NOMO-1 treated with DMSO at 0.1 percent for 48 hours (cell line): Measurements from ENCODE around the gene CEP57.

Source experiments
- DNase-seq: peaks from one replicate; lab custom pipeline; 2025; ENCODE audit not compliant: unreplicated experiment; lab: John Stamatoyannopoulos, UW

Gene CEP57

GRCh38 chr11:95790123-95790932, at the start of gene CEP57:
TSS of gene CEP57 (plus strand) at chr11:95790498. CDS start at chr11:95790699, 201 bp downstream.
- peak; percentile 94 for DNase-seq

- DNase-seq: no peak
These were observed 40.2 kb upstream of the CEP57 start for GRCh38 chr11:95750101-95750500.

- no peak for DNase-seq
These were observed 38.8 kb upstream of the CEP57 start for GRCh38 chr11:95751515-95751914.

GRCh38 chr11:95760941-95761340, 29.4 kb upstream of the CEP57 start:
- no peak for DNase-seq

- DNase-seq: no peak
These were observed 27.8 kb upstream of the CEP57 start for GRCh38 chr11:95762534-95762933.

GRCh38 chr11:95764267-95764898, 25.9 kb upstream of the CEP57 start:
- DNase-seq: peak; percentile 75

- peak; percentile 21 for DNase-seq
These were observed 23.6 kb upstream of the CEP57 start for GRCh38 chr11:95766701-95767100.

- peak; percentile 40 for DNase-seq
These were observed 22.8 kb upstream of the CEP57 start for GRCh38 chr11:95767498-95767897.

- no peak for DNase-seq
These were observed 21.8 kb upstream of the CEP57 start for GRCh38 chr11:95768521-95768920.

- no peak for DNase-seq
These were observed 13.4 kb upstream of the CEP57 start for GRCh38 chr11:95776859-95777258.

GRCh38 chr11:95778699-95779098, 11.6 kb upstream of the CEP57 start:
- no peak for DNase-seq

GRCh38 chr11:95780544-95780943, 9.8 kb upstream of the CEP57 start:
- no peak for DNase-seq

- DNase-seq: no peak
These were observed 1.3 kb upstream of the CEP57 start for GRCh38 chr11:95788921-95789505.

GRCh38 chr11:95789506-95790122, 684 bp upstream of the CEP57 start, which contains the start of gene FAM76B:
TSS of gene FAM76B (minus strand) at chr11:95789782. CDS start at chr11:95789478, 304 bp downstream.
- DNase-seq: peak; percentile 99

GRCh38 chr11:95790933-95791708, 823 bp downstream of the CEP57 start:
- DNase-seq: peak; percentile 25

GRCh38 chr11:95791709-95792033, 1.4 kb downstream of the CEP57 start:
- no peak for DNase-seq

- DNase-seq: no peak
These were observed 1.9 kb downstream of the CEP57 start for GRCh38 chr11:95792200-95792599.

GRCh38 chr11:95792700-95793099, 2.4 kb downstream of the CEP57 start:
- DNase-seq: no peak

- DNase-seq: no peak
These were observed 2.8 kb downstream of the CEP57 start for GRCh38 chr11:95793116-95793515.

GRCh38 chr11:95794086-95794485, 3.8 kb downstream of the CEP57 start:
- no peak for DNase-seq
